ENCODE measurements around the gene PTPRN. TPM values are rescaled to one million over a fixed set of nuclear protein-coding genes. Genes with fewer than 3 reads are reported as not detected.

The PTPRN gene
- total and polyA plus RNA-seq, 2 donors (not counting 3 experiments of a cell fraction or from before 2014, with no cell fraction given), result not detected

GRCh38 chr2:219251656-219252055 is 57.5 kb downstream of the PTPRN start:
- H3K9ac ChIP-seq (replicated peaks; ENCODE audit: extremely low read depth, insufficient read depth, low read length), result no peak overlapping the region
- POLR2A ChIA-PET, result interaction anchor here (1.1 kb wide), 1 partner anchor 27 kb away, joined by 4 read pairs; the partner anchor contains the start of gene DNAJB2
- H3K36me3 ChIP-seq (ENCODE audit: control insufficient read depth in 2 of 2, extremely low read depth in 1 of 2, insufficient read depth in 2 of 2, low read length in 2 of 2), result peaks cover 2% of the 10 kb centered on the region in 2 experiments

More at GRCh38 chr2:219251656-219252055, 57.5 kb downstream of the PTPRN start:
- DNase-seq (ENCODE audit: low read depth, low spot score), result no peak
- CTCF ChIA-PET, result interaction anchor here (1.2 to 2.5 kb wide), 3 partner anchors 26 to 43 kb away, joined by 3 to 14 read pairs (median 7); partner anchors contain the start of gene DNAJB2
- no peak overlapping the region for H3K27ac ChIP-seq (ENCODE audit: insufficient read depth, low read depth, low read length)
- H3K9me1 ChIP-seq (replicated peaks; ENCODE audit: control insufficient read depth, extremely low read depth, insufficient read depth, low read length), result no peaks in the 10 kb centered on the region
- no peaks in the 10 kb centered on the region for H4K20me1 ChIP-seq (replicated peaks; ENCODE audit: control insufficient read depth, extremely low read depth, insufficient read depth, low read length)
- peaks cover 39% of the 10 kb centered on the region for H3K4me1 ChIP-seq (ENCODE audit: control insufficient read depth, extremely low read depth, insufficient read depth, low read length)
- peaks cover 15 to 16% of the 10 kb centered on the region in 2 experiments for H3K27me3 ChIP-seq (ENCODE audit: control insufficient read depth in 2 of 2, insufficient read depth in 2 of 2, low read length in 2 of 2)
- intact Hi-C loops (cut with micrococcal nuclease) (loop anchor here (2.0 kb wide), 2 partner anchors 33 to 43 kb away; partner anchors contain the start of gene ABCB6), dilution Hi-C loops (cut with MboI; ENCODE audit: extremely low pct_ligation_motif_present, low sequenced_read_pairs) (no loop called here)
- peaks cover 2% of the 10 kb centered on the region for H3K79me2 ChIP-seq (ENCODE audit: control insufficient read depth, insufficient read depth, low read length)
- no peak for FAIRE-seq
- TF ChIP-seq POLR2A (IDR thresholded peaks at IDR 0.05; ENCODE audit: low read depth, low read length) (no peak), MAX (IDR thresholded peaks at IDR 0.05; ENCODE audit: insufficient read depth, insufficient read length) (no peak), GATA2 (IDR thresholded peaks at IDR 0.05; ENCODE audit: insufficient read depth, insufficient read length, low read depth, low read length) (no peak), JUN (IDR thresholded peaks at IDR 0.05; ENCODE audit: borderline replicate concordance, insufficient read depth, insufficient read length, low read depth) (no peak), EZH2 (IDR thresholded peaks at IDR 0.05; ENCODE audit: borderline replicate concordance, low read depth, low read length, severe bottlenecking) (no peak), FOS (IDR thresholded peaks at IDR 0.05; ENCODE audit: borderline replicate concordance, insufficient read depth, low read length) (no peak), POLR2AphosphoS5 (IDR thresholded peaks at IDR 0.05; ENCODE audit: insufficient read depth, low read depth, low read length) (no peak), MYC (IDR thresholded peaks at IDR 0.05; ENCODE audit: low read depth, low read length) (no peak)
- TF ChIP-seq, protein P1, sequence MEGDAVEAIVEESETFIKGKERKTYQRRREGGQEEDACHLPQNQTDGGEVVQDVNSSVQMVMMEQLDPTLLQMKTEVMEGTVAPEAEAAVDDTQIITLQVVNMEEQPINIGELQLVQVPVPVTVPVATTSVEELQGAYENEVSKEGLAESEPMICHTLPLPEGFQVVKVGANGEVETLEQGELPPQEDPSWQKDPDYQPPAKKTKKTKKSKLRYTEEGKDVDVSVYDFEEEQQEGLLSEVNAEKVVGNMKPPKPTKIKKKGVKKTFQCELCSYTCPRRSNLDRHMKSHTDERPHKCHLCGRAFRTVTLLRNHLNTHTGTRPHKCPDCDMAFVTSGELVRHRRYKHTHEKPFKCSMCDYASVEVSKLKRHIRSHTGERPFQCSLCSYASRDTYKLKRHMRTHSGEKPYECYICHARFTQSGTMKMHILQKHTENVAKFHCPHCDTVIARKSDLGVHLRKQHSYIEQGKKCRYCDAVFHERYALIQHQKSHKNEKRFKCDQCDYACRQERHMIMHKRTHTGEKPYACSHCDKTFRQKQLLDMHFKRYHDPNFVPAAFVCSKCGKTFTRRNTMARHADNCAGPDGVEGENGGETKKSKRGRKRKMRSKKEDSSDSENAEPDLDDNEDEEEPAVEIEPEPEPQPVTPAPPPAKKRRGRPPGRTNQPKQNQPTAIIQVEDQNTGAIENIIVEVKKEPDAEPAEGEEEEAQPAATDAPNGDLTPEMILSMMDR (IDR thresholded peaks at IDR 0.05; ENCODE audit: extremely low read depth in 1 of 2, insufficient read depth in 1 of 2, low read depth in 1 of 2, low read length in 2 of 2), result no peak
- no peak overlapping the region for H3K4me3 ChIP-seq (replicated peaks in 1 of 3; ENCODE audit: insufficient read depth in 1 of 3, low read depth in 1 of 3, low read length in 3 of 3)
- no peak overlapping the region for H2AFZ ChIP-seq (ENCODE audit: low read depth, low read length)
- no peak overlapping the region for H3K4me2 ChIP-seq (ENCODE audit: insufficient read depth, low read length)
- no TSS peak for BruUV-seq (replicated peaks)
- H3K9me3 ChIP-seq (replicated peaks; ENCODE audit: control insufficient read depth, insufficient read depth, low read length), result no peaks in the 10 kb centered on the region

Measured in endothelial cell of umbilical vein (primary cell).